ENCODE data around the gene OLIG1. TPM values are rescaled to one million over a fixed set of nuclear protein-coding genes. Genes with fewer than 3 reads are reported as not detected.

Gene OLIG1
- total RNA-seq, 3 donors from 2014 or later, result not detected

DNA sequence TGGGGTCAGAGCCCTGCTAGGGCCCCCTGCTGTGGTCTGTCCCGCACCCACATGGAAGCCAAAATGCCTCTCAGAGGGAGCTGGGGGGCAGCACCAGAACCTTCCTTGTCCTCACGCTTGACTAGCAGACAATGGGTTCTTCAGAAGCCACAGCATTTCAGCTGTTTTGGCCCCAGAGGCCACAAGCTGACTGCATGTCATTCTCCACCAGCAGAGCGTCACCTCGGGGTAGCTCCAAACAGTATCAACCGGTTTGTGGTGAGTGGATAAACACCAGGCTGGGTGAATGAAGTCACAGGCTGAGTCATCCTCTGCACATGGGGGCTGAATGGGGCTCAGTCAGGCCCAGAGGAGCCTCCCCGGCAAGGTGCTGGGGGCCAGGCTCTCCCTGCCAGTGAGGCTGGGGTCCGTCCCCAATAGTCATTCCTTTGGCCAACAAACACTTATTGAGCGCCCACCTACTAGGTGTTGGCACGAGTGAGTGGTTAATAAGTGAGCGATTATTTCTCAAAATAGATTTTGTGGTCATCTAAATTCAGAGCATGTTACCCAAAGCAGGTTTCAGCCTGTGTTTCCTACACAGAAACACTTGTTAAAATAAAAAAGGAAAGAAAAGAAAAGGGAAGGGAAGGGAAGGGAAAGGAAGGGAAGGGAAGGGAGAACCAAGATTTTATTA is 9.1 kb downstream of the OLIG1 start:
- H3K4me3 Mint-ChIP-seq, result no peak overlapping the region
- peaks cover 4% of the 10 kb centered on the region for H3K4me1 Mint-ChIP-seq (ENCODE audit: low read depth)
- no peaks in the 10 kb centered on the region for H3K36me3 Mint-ChIP-seq (ENCODE audit: insufficient read depth)
- peaks cover 21% of the 10 kb centered on the region for H3K27me3 Mint-ChIP-seq (ENCODE audit: low read depth)
- H3K9me3 Mint-ChIP-seq, result no peaks in the 10 kb centered on the region
- ATAC-seq (peak; percentile 91 to 96), DNase-seq (peak; percentile 11)

GRCh38 chr21:33080376-33080775 is 10.4 kb downstream of the OLIG1 start:
- ATAC-seq (no peak), DNase-seq (no peak)
- H3K36me3 Mint-ChIP-seq (ENCODE audit: insufficient read depth), result no peaks in the 10 kb centered on the region
- peaks cover 4% of the 10 kb centered on the region for H3K4me1 Mint-ChIP-seq (ENCODE audit: low read depth)
- no peaks in the 10 kb centered on the region for H3K9me3 Mint-ChIP-seq
- no peak overlapping the region for H3K4me3 Mint-ChIP-seq
- H3K27me3 Mint-ChIP-seq (ENCODE audit: low read depth), result peaks cover 13% of the 10 kb centered on the region

DNA sequence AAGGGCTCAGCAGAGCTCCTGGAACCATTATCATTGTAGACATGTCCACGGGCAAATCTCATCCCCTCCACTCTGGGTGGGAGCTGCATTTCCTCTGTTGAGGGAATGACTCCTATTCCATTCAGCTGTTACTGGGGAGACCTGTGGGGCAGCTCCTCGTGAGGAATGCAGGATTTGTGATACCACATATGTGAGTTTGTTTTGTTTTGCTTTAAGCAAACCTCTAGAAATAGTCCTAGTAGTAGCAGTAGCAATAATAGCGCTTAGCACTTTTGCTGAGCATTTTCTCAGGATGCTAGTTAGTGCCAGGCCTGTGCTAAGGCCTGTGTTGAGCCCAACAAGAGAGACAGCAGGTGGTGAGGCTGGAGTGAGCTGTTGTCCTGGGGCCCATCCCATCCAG is 10.8 kb downstream of the OLIG1 start:
- Mint-ChIP-seq H3K36me3 (ENCODE audit: insufficient read depth) (no peaks in the 10 kb centered on the region), H3K9me3 (no peaks in the 10 kb centered on the region), H3K4me3 (no peak overlapping the region), H3K4me1 (ENCODE audit: low read depth) (peaks cover 4% of the 10 kb centered on the region), H3K27me3 (ENCODE audit: low read depth) (peaks cover 12% of the 10 kb centered on the region)
- ATAC-seq, result no peak
- DNase-seq, result no peak

GRCh38 chr21:33088384-33088783 is 18.4 kb downstream of the OLIG1 start:
- no peak for DNase-seq
- no peaks in the 10 kb centered on the region for H3K9me3 Mint-ChIP-seq
- peaks cover 11% of the 10 kb centered on the region for H3K27me3 Mint-ChIP-seq (ENCODE audit: low read depth)
- no peak overlapping the region for H3K4me3 Mint-ChIP-seq
- H3K4me1 Mint-ChIP-seq (ENCODE audit: low read depth), result no peaks in the 10 kb centered on the region
- no peak for ATAC-seq
- H3K36me3 Mint-ChIP-seq (ENCODE audit: insufficient read depth), result no peaks in the 10 kb centered on the region

GRCh38 chr21:33089395-33090119 is 19.6 kb downstream of the OLIG1 start:
- no peak for DNase-seq
- H3K36me3 Mint-ChIP-seq (ENCODE audit: insufficient read depth), result no peaks in the 10 kb centered on the region
- no peak for ATAC-seq
- H3K4me3 Mint-ChIP-seq, result no peak overlapping the region
- H3K9me3 Mint-ChIP-seq, result no peaks in the 10 kb centered on the region
- no peaks in the 10 kb centered on the region for H3K4me1 Mint-ChIP-seq (ENCODE audit: low read depth)
- H3K27me3 Mint-ChIP-seq (ENCODE audit: low read depth), result peaks cover 11% of the 10 kb centered on the region

DNA sequence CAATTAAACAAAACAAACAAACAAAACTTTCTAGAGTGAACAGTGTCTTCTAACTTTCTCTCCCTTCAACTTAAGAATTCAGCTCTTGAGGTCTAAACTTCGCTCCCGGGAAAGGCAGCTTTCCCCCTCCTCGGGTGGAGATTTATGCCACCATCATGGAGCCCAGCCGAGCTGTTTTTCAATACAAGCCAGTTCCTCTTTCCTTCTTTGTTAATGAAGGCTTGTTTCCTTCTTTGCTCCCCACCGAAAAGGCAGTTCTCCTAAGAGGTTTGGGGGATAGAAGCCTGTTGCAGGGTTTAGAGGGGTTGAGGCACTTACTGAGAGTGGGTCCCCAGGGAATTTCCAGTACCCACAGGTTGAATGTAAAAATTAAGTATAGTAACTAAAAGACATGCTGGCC is 26.5 kb downstream of the OLIG1 start:
- no peaks in the 10 kb centered on the region for H3K36me3 Mint-ChIP-seq (ENCODE audit: insufficient read depth)
- H3K4me1 Mint-ChIP-seq (ENCODE audit: low read depth), result no peaks in the 10 kb centered on the region
- no peaks in the 10 kb centered on the region for H3K9me3 Mint-ChIP-seq
- peaks cover 19% of the 10 kb centered on the region for H3K27me3 Mint-ChIP-seq (ENCODE audit: low read depth)
- no peak for ATAC-seq
- H3K4me3 Mint-ChIP-seq, result no peak overlapping the region
- DNase-seq, result no peak

GRCh38 chr21:33099131-33099530 is 29.2 kb downstream of the OLIG1 start:
- no peak overlapping the region for H3K4me3 Mint-ChIP-seq
- H3K36me3 Mint-ChIP-seq (ENCODE audit: insufficient read depth), result no peaks in the 10 kb centered on the region
- no peak for ATAC-seq
- H3K27me3 Mint-ChIP-seq (ENCODE audit: low read depth), result peaks cover 20% of the 10 kb centered on the region
- no peaks in the 10 kb centered on the region for H3K4me1 Mint-ChIP-seq (ENCODE audit: low read depth)
- no peak for DNase-seq
- H3K9me3 Mint-ChIP-seq, result no peaks in the 10 kb centered on the region

DNA sequence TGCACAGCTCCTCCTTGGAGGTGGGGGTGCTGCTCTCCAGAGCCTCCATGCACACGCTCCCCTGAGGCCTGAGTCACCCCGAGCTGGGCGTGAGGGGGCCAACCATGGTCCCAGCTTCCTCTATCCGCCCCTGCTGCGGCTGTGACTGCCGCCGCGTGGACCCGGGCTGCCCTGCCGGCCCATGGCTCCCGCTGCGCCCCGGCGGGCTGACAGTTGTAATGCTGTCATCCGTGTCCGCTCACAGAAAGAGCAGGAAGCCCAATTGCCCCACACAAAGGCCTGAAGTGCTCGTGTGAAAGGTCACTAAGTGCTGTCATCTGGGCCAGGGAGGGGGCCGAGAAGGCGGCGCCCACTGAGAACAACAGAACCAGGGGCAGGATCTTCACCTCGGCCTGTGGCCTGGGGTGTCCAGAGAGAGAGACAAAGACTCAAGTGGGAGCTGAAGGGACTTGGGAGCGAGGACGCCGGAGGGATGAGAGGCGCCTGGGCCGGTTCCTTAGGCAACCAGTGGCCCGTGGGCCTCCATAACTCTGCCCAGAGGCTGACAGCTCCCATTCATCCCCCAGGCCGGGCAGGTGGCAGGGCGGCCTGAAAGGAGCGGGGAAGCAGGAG is 31.5 kb downstream of the OLIG1 start:
- H3K36me3 Mint-ChIP-seq (ENCODE audit: insufficient read depth), result no peaks in the 10 kb centered on the region
- no peaks in the 10 kb centered on the region for H3K4me1 Mint-ChIP-seq (ENCODE audit: low read depth)
- no peaks in the 10 kb centered on the region for H3K9me3 Mint-ChIP-seq
- peaks cover 33% of the 10 kb centered on the region for H3K27me3 Mint-ChIP-seq (ENCODE audit: low read depth)
- no peak overlapping the region for H3K4me3 Mint-ChIP-seq
- ATAC-seq (no peak), DNase-seq (no peak)

- Mint-ChIP-seq H3K4me1 (ENCODE audit: low read depth) (peaks cover 9% of the 10 kb centered on the region), H3K36me3 (ENCODE audit: insufficient read depth) (no peaks in the 10 kb centered on the region), H3K4me3 (no peak overlapping the region), H3K27me3 (ENCODE audit: low read depth) (peaks cover 44% of the 10 kb centered on the region), H3K9me3 (no peaks in the 10 kb centered on the region)
- ATAC-seq (no peak), DNase-seq (no peak)
Observed at GRCh38 chr21:33105088-33105487, 35.1 kb downstream of the OLIG1 start.

DNA sequence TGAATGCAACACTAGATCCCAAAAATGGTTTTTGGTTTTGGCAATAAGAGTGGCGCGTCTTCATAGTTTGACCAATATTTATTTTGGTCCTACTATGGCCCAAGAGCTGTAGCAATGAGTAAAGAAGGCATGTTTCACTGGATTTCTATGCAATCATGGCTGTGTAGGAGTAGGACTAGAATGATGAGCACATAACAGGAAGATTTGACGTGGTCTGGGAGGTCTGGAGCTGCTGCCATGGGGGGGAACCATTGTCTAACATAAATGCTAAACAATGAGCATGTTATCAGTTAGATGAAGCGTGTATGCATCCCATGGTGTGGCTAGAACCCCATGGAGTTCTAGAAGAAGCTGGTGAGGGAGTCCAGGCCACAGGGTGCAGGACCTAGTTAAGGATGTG is 38.3 kb downstream of the OLIG1 start:
- no peak overlapping the region for H3K4me3 Mint-ChIP-seq
- peaks cover 10% of the 10 kb centered on the region for H3K4me1 Mint-ChIP-seq (ENCODE audit: low read depth)
- peaks cover 55% of the 10 kb centered on the region for H3K27me3 Mint-ChIP-seq (ENCODE audit: low read depth)
- DNase-seq, result no peak
- no peaks in the 10 kb centered on the region for H3K9me3 Mint-ChIP-seq
- ATAC-seq, result no peak
- H3K36me3 Mint-ChIP-seq (ENCODE audit: insufficient read depth), result no peaks in the 10 kb centered on the region

GRCh38 chr21:33109574-33110339 is 39.8 kb downstream of the OLIG1 start:
- Mint-ChIP-seq H3K4me1 (ENCODE audit: low read depth) (peaks cover 10% of the 10 kb centered on the region), H3K36me3 (ENCODE audit: insufficient read depth) (no peaks in the 10 kb centered on the region), H3K9me3 (no peaks in the 10 kb centered on the region), H3K27me3 (ENCODE audit: low read depth) (peaks cover 48% of the 10 kb centered on the region), H3K4me3 (no peak overlapping the region)
- ATAC-seq (peak; percentile 63 to 73), DNase-seq (no peak)

- Mint-ChIP-seq H3K4me3 (no peak overlapping the region), H3K36me3 (ENCODE audit: insufficient read depth) (no peaks in the 10 kb centered on the region), H3K9me3 (no peaks in the 10 kb centered on the region), H3K4me1 (ENCODE audit: low read depth) (peaks cover 10% of the 10 kb centered on the region), H3K27me3 (ENCODE audit: low read depth) (peaks cover 43% of the 10 kb centered on the region)
- DNase-seq (no peak), ATAC-seq (no peak)
Observed at GRCh38 chr21:33110340-33110715, 40.4 kb downstream of the OLIG1 start.

DNA sequence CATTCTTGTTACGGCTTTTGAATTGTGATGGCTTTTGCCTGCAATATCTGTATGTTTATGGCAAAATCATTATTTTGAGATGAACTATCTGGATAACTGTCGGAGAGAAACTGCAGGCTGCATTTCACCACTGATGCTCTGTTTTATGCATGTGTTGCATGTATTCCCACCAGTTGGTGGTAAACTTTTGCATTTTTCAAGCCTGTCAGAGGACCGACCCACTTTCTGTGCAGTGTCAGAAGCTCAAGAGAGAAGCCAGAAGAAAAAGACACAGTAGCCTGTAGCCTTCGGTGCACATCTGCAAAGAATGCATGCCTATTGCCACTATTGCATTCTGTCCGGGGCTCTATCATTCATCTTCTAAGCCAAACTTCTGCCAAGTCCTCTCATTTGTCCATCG is 41.6 kb downstream of the OLIG1 start:
- peaks cover 39% of the 10 kb centered on the region for H3K27me3 Mint-ChIP-seq (ENCODE audit: low read depth)
- H3K4me3 Mint-ChIP-seq, result no peak overlapping the region
- no peak for ATAC-seq
- no peaks in the 10 kb centered on the region for H3K9me3 Mint-ChIP-seq
- no peak for DNase-seq
- H3K4me1 Mint-ChIP-seq (ENCODE audit: low read depth), result peaks cover 21% of the 10 kb centered on the region
- H3K36me3 Mint-ChIP-seq (ENCODE audit: insufficient read depth), result no peaks in the 10 kb centered on the region

GRCh38 chr21:33112151-33112550 is 42.2 kb downstream of the OLIG1 start:
- H3K4me3 Mint-ChIP-seq, result no peak overlapping the region
- H3K36me3 Mint-ChIP-seq (ENCODE audit: insufficient read depth), result no peaks in the 10 kb centered on the region
- peaks cover 25% of the 10 kb centered on the region for H3K4me1 Mint-ChIP-seq (ENCODE audit: low read depth)
- no peaks in the 10 kb centered on the region for H3K9me3 Mint-ChIP-seq
- peaks cover 39% of the 10 kb centered on the region for H3K27me3 Mint-ChIP-seq (ENCODE audit: low read depth)
- ATAC-seq, result no peak
- no peak for DNase-seq
